Dermis microvascular lymphatic vessel endothelial cell (primary cell): Measurements from ENCODE around the gene CLDN3. TPM values are rescaled to one million over a fixed set of nuclear protein-coding genes. Genes with fewer than 3 reads are reported as not detected.
"Not testable (repeated sequence)": the region's sequence is repeated elsewhere in the genome, so short reads cannot be mapped to it uniquely, and the experiment has no call there.

ENCODE experiments used
- DNase-seq, 2 donors: peaks; one replicate each; pipeline versions ENCODE4 v3.0.0 to v3.0.0-alpha.2; 2010; ENCODE audit warnings: low read depth in 2 of 2
- total RNA-seq: library from RNA; depleted of rRNA; stranded (reverse); fragments of >200 nt; gene quantifications from 2 replicates; pipeline ENCODE4 v1.2.1, GENCODE V29; 2014

CLDN3 gene
- total RNA-seq, 1 donor from 2014 or later: 0.26 TPM

DNA sequence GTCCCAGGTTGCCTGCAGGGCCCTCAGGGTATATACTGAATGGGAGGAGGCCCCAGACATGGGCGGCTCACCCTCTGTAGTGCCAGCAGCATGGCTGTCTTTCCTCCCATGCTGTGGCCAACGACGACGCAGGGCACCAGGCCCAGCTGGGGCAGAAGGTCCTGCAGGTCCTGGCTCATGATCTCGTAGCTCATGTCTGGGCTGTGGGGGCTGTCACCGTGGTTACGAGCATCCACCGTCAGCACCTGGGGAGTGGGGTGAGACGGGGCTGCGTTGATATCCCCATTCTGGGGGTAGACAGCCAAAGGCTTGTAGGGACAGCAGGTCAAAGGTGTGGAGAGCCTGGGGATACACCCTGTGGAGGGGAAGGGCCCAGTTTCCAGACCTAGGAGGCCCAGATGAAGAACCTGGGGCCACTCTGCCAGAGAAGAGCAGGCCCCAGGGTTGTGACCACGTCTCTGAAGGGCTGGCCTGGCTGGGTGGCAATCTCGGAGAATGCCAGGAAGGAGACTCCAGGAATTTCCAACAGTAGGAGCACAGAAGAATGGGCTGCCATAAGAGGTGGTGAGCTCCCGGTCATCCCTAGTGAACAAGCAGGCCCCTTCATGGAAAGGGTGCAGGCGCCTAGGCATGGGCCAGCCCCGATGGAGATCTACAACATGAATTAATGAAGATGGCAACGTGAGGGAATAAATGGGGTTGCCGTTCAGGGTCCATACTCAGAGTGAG lies 32.4 kb downstream of the CLDN3 start:
- DNase-seq: no peak

DNA sequence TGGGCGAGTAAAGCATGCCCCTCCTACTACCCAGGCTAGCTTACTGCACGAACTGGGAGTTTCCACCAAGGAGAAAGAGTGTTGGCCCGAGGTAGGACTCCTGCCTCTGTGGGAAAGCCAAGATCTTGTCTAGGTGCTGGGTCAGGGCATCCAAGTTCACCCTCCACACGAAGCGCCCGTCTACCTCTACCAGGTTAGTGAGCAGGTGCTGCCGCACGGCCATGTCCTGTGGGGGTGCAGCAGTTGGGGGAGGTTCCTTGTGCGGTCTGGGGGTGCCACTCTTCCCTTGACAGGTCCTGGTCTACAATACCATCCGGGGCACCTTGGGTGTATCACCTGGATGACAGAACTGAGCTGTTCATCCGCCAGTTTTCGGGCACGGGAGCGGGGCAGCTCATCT lies 33.2 kb downstream of the CLDN3 start:
- no peak for DNase-seq

DNA sequence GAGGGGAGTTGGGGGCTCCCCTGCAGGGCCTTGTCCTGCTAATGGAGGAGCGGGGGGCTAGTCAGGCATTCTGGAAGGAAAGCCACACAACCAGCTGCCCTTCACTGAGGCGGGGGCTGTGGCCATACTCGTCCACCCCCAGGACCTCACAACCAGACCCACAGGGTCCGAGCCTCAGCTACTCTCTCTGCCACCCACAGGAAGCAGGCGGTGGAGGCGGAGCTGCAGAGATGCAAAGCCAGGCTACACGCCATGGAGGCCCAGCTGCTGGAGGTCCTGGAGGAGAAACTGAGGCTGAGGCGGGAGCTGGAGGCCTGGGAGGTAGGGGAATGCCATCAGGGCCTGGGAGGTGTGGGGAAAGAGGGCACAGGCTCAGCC lies 34.6 kb downstream of the CLDN3 start:
- DNase-seq: no peak

DNA sequence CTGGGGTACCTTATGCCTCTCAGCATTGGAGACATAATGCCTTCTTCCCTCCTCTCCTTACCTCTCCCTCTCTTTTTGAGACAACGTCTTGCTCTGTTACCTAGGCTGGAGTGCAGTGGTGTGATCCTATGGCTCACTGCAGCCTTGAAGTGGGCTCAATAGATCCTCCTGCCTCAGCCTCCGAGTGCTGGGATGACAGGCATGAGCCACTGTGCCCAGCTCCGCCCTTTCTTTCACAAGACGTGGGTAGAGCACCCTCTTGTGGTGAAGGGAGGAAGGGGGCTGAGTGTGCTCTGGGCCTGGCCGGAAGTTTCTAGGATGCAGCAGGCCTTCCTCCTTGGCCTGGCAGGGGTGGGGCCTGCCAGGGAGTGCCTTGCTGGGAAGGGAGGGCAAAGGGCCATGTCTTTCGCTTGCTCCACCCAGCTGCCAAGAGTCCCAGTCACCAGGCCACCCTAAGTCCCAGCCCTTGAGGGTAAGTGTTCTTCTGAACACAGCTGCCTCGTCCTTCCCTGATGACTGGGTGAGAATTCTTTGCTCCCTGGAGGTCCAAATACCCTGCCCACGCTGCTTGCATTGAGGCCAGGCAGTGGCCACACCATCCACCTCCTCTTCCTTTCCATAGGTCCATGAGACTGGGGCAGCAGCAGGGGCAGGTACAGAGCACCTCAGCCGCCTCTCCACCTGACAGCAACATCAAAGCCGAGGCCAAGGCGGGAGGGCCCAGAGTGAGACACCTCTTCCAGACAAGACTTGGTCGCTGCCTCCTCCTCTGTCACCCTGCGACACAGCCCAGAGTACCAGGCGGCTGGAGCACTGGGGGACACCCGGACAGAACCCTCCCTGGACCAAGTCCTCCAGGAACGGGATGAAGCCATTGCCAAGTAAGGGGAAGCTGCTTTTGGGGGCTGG lies 35.2 kb downstream of the CLDN3 start:
- peak; percentile 32 to 83 for DNase-seq

DNA sequence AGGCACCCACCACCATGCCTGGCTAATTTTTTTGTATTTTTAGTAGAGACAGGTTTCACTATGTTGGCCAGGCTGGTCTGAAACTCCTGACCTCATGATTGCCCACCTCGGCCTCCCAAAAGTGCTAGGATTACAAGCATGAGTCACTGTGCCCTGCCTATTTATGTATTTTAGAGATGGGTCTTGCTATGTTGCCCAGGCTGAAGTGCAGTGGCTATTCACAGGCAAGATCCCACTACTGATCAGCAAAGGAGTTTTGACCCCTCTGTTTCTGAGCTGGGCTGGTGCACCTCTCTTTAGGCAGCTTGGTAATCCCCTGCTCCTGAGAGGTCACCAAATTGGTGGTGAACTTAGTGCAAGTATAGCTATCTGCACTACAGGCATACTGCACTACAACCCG lies 37.7 kb downstream of the CLDN3 start:
- no peak for DNase-seq

DNA sequence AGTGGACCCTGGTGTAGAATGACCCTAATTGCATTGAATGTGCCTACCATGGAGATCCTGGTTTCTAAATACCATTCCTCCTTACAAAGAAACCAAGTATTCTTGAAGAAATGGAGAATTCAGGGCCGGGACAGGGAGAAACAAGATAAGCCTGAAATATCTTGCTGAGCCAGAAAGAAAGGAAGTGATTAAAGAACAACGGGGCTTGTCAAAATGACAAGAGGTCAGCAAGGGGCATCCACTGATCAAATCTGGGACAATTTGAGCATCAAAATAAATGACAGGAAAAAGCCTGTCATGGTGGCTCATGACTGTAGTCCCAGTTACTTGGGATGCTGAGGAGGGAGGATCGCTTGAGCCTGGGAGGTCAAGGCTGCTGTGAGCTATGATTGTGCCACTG lies 39.6 kb downstream of the CLDN3 start:
- no peak for DNase-seq

DNA sequence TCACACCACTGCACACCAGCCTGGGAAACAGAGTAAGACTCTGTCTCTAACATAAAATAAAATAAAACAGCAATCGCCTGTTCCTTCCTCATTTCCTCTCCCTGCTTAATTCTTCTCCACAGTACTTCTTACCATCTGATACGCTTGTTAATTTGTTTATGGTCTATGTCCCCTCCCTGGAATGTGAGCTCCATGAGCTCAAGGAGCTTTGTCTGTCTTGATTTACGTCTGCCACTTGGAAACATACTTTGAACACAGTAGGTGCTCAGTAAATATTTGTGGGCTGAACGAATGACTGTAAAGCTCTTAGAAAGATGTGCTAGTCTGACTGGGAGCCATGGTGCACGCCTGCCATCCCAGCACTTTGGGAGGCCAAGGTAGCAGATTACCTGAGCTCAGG lies 41.5 kb downstream of the CLDN3 start:
- no peak for DNase-seq

DNA sequence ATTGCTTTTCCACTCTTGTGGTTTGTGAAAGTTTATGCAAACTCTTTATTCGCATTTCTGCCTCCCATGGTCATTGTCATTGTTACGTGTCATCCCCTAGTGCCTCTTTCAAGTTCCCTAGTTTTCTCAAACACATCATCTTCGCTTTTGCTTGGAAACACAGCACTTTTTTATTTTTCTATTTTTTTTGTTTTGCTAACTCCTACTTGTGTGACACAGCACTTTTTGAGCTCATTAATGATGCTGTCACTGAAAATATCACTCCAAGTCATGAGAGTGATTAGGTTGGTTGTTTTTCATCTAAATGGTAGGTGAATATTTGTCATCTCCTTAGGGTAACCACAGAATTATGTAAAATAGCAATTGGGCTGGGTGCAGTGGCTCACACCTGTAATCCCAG lies 42.1 kb downstream of the CLDN3 start:
- DNase-seq: no peak

DNA sequence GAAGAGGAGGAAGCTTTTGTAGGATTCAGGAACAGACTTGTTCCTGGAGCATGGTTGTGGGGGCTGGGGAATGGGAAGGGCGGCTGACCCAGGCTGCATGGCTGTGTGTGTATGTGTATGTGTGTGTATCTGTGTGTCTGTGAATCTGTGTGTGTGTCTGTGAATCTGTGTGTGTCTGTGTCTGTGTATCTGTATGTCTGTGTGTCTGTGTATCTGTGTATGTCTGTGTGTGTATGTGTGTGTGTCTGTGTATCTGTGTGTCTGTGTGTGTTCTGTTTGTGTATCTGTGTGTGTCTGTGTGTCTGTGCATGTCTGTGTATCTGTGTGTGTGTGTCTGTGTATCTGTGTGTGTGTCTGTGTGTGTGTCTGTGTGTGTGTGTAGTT lies 44.0 kb downstream of the CLDN3 start:
- no peak for DNase-seq

DNA sequence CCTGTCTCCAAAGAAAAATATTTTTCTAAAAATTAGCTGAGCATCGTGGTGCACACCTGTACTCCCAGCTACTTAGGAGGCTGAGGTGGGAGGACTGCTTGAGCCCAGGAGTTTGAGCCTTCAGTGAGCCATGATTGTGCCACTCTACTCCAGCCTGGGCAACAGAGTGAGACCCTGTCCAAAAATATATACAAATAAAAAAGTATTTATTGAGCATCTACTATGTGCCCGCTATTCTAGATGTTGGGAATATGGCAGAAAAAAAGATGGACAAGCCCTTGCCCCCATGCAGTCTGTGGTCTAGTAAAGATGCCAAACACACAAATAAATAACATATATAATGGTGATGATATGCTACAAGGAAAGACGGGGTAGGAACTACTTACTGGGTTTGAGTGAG lies 46.3 kb downstream of the CLDN3 start:
- no peak for DNase-seq

DNA sequence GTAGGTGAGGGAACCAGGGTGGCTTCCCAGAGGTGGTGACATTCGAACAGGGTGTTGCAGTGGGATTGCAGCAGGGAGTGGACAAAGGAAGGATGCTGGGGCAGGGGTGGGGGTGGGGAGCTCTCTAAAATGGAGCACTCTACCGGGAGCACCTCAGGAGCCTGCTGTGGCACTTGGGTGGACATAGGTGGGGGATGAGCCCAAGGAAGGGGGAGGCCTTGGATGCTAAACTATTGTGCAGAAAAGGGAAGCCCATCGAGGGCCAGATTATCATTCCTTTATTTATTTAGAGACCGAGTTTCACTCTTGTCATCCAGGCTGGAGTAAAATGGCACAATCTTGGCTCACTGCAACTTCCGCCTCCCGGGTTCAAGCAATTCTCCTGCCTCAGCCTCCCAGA lies 47.3 kb downstream of the CLDN3 start:
- no peak for DNase-seq

DNA sequence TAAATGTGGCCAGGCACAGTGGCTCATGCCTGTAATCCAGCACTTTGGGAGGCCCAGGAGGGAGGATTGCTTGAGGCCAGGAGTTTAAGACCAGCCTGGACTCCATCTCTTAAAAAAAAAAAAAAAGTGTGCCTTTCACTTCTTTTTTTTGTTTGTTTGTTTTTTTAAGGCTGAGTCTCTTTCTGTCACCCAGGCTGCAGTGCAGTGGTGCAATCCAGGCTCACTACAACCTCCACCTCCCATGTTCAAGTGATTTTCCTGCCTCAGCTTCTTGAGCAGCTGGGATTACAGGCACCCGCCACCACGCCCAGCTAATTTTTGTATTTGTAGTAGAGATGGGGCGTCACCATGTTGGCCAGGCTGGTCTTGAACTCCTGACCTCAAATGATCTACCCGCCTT lies 47.9 kb downstream of the CLDN3 start:
- not testable (repeated sequence) for DNase-seq

DNA sequence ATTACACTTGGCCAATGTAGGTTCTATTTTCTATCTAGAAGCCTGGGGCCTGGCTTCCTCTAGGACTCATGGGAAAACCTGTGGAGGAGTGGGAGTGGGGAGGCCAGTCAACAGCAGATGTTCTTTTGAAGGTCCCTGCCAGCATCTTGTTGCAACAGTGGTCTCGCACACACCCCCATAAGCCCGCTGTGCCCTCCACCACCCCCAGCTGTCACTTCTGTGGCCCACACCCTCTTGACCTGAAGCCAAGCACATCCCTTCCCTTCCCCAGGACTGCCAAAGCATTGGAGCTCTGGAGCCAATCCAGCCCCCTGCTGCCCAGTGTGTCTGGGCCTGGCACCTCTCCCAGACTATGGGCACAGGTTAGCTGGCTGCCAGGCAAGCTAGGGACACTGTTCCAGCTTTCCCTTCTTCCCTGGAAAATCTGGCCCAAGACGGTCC lies 48.7 kb downstream of the CLDN3 start:
- DNase-seq: no peak

DNA sequence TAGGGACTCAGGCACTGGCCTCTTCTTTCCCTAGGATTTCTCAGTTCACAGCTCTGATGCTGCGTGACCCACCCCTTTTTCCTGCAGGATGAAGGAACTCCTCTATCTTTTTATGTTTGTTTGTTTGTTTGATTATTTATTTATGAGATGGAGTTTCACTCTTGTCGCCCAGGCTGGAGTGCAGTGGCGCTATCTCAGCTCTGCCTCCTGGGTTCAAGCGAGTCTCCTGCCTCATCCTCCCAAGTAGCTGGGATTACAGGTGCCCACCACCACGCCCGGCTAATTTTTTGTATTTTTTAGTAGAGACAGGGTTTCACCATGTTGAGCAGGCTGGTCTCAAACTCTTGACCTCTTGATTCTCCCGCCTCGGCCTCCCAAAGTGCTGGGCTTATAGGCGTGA lies 49.6 kb downstream of the CLDN3 start:
- not testable (repeated sequence) for DNase-seq

DNA sequence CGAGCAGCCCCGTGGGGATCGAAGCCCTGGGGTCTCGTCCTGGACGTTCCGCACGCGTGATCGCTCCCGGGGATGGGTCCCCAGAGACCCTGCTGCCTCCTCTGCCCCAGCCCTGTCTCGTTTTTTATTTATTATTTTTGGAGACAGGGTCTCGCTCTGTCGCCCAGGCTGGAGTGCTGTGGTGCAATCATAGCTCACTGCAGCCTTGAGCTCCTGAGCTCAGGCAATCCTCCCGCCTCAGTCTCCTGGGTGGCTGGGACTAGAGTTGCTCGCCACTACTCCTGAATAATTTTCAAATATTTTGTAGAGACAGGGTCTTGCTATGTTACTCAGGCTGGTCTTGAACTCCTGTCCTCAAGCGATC lies 50.3 kb downstream of the CLDN3 start:
- DNase-seq: no peak

Other genes with a start within 250 kb of the CLDN3 start
- 37.2 and 37.3 TPM in 2 replicates for gene BAZ1B, start 248.0 kb downstream of the CLDN3 start, total RNA-seq
- 21.3 and 24.9 TPM in 2 replicates for gene BCL7B, start 212.6 kb downstream of the CLDN3 start, total RNA-seq
- gene TBL2, start 191.7 kb downstream of the CLDN3 start, total RNA-seq: 38.6 and 70.0 TPM in 2 replicates
- not detected in 2 replicates for gene MLXIPL, start 145.7 kb downstream of the CLDN3 start, total RNA-seq
- gene VPS37D, start 102.4 kb downstream of the CLDN3 start, total RNA-seq: 2.7 and 3.8 TPM in 2 replicates
- gene DNAJC30, start 86.8 kb downstream of the CLDN3 start, total RNA-seq: 1.0 and 2.0 TPM in 2 replicates
- gene BUD23, start 86.7 kb downstream of the CLDN3 start, total RNA-seq: 33.1 and 38.0 TPM in 2 replicates
- 7.0 and 7.2 TPM in 2 replicates for gene STX1A, start 50.6 kb downstream of the CLDN3 start, total RNA-seq
- 7.1 and 7.7 TPM in 2 replicates for gene ABHD11, start 31.5 kb downstream of the CLDN3 start, total RNA-seq
- under 0.01 and 0.25 TPM in 2 replicates for gene CLDN4, start 60.7 kb upstream of the CLDN3 start, total RNA-seq
- gene METTL27, start 72.2 kb upstream of the CLDN3 start, total RNA-seq: 0.90 and 1.0 TPM in 2 replicates
- not detected in 2 replicates for gene TMEM270, start 90.9 kb upstream of the CLDN3 start, total RNA-seq